ENCODE data around the gene SPI1.

The SPI1 gene

DNA sequence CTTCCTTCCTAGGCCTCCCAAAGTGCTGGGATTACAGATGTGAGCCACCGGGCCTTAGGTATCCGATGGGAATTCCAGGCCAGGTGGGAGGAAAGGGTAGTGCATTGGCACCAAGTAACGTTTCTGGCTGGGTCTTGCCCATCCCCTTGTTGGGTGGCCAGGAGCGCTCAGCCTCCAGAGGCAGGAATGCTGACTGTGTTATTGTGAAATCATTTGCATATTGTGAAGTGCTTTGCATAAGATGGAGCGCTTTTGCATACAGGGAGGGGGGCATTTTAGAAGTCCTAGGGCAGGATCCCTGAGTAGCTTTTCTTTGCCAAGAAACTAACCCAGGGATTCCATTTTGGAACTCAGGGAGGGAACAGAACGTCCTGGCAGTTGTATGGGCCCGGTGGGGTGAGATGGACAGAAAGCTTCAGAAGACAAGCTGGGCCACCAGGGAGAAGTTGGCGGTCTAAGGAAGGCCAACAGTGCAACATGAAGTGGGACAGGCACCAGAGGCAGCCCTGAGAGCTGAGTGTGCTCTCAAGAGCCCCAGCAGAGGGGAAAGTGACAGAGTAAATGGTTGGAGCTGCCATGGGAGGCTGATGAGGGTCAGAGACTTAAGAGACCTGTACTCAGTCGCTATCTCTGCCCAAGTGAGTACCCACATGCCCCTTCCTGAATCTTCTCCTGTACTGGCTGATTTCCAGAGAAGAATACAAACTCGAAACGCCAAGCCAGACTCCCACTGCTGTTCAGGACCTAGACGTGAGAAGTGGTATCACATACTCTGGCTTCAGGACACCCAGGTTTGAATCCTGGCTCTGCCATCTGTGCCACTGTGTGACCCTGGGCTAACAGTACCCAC lies 28.8 kb upstream of the SPI1 start:
- peak; percentile 24 for DNase-seq

DNA sequence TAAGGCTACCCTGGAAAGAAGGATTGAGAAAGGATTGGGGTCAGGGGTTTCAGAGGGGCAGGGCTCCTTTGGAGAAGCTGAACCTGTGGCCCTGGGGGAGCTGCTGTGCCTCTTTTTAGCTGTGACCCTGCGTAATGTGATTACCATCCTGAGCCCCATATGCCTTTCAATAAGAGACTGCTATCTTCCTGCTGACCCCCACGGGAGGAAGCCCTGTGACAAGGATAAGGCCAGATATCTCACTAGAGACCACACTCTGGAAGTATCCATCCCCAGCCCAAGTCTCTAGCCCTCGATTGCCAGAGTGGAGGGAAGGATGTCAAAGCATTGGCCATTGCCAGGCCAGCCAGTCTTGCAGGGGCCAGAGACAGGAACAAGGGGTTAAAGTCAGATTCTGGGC lies 25.2 kb upstream of the SPI1 start:
- no peak for DNase-seq

DNA sequence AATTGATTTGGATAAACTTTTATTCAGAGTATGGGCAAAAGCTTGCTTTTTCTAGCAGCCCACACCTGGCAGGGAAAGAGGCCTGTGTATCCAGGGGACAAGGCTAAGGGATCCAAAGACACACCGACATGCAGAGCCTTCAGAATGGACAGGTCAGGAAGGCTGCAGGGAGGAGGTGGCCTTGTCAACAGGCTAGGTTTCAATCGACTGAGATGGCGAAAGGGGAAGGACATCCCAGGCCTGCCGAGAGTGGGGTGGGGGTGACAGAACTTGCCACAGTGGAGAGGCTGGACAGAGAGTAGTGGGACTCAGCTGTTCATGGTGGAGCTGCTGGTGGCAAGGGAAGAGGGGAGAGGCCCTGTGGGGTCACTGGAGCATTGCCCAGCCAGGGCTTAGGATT lies 24.8 kb upstream of the SPI1 start:
- DNase-seq = no peak

DNA sequence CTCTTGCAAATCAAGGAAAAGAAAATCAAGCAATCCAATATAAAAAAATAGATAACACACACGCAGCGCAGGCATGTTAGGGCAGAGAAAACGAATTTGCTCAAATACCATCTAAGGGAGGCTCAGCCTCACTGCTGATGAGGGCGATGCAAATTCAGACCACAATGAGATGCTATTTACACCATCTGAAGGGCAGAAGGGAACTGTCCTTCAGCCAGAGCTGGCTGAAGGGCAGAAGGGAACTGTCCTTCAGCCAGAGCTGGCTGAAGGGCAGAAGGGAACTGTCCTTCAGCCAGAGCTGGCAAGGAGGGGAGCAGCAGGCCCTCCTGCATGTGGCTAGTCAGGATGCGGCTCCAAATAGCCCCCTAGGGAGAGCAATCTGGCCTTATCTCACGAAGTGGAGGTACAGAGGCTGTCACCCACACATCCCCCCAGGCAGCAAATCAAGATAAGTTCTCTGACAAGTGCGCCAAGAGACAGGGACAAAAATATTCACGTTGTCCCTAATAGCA lies 22.5 kb upstream of the SPI1 start:
- no peak for DNase-seq

DNA sequence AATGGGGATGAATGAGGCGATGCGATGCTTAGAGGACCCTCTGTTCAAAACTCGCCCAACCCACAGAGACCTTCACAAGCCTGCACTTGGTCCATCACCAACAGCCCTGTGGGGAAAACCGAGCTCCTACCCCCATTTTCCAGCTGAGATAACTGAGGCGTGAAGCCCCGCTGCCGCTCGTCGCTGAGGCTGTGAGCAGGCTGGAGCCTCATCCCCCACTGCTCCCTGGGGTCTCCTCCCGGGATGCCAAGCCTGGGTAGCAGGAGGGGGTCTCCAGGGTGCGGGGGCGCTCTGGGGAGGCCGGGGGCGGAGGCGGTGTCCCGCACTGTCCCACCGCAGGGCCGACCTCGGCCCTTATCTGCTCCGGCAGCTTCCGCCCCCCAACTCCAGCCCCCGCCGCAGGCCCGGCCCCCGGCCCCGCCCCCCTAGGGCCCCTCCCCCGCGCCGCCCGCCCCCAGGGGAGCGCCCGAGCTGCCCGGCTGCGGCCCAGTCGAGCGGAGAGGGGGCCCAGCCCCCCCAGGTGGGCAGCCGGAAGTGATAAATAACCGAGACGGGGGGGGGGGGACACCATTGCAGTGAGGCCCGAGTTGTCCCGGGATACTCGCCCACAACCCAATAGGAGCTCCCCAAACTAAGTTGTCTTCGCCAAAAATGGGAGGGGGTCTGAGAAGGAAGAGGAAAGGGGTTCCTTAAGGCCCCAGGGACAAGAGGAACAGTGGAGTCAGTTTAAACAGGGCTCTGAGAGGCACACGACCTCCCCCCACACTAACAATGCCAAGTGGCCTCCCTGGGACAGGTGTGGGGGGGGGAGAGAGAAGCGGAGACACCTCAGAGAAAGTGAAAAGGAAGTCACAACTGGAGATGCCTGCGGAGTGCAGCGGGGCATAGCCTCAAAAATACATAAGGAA lies 21.8 kb upstream of the SPI1 start:
- DNase-seq = peak; percentile 14

DNA sequence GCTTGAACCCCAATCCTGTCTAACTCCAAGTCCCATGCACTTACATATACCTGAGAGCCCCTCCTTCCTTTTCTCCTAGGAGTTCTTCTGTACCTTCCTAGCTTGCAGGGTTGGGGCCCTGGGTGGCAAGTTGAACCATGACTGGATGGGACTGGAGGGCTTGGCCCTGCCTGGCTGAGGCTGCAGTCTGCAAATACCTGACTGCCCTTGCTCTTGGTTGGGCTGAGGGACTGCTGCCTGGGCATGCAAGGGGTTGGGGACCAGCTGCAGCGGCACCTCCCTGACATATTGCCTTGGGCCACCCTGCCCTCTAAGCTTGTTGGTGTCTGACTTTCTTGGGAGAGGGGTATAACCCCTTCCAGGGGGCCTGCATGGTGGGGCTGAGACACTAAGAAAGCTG lies 20.2 kb upstream of the SPI1 start:
- DNase-seq = no peak

DNA sequence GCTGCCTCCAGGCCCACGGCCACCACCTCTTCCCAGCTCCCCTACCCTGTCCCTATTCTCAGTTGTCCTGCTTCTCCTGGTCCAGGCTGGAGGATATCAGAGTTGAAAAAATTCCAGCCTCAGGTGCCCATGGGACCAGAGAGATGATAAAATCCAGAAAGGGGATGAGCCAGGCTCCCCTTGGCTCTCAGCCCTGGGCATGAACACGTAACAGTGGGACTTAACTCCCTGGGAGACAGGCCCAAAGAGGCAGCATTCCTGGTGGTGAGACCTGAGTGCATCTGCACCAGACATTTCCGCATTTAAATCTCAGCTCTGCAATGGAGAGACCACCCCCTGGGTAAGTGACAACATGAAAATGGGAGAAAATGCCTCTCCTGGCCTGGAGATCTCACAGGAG lies 19.7 kb upstream of the SPI1 start:
- no peak for DNase-seq

DNA sequence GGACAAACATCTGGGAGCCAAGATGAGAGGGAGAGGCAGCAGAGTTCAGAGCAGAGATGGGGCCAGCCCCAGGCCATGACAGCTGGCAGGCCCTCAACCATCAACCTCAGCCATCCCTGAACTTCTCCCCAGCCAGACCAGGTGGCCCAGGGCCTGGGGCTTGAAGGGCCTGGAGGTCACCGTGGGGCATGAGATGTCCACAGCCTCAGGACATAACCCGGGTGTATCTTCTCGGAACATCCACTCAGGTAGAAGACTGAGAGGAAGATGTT lies 17.6 kb upstream of the SPI1 start:
- no peak for DNase-seq

DNA sequence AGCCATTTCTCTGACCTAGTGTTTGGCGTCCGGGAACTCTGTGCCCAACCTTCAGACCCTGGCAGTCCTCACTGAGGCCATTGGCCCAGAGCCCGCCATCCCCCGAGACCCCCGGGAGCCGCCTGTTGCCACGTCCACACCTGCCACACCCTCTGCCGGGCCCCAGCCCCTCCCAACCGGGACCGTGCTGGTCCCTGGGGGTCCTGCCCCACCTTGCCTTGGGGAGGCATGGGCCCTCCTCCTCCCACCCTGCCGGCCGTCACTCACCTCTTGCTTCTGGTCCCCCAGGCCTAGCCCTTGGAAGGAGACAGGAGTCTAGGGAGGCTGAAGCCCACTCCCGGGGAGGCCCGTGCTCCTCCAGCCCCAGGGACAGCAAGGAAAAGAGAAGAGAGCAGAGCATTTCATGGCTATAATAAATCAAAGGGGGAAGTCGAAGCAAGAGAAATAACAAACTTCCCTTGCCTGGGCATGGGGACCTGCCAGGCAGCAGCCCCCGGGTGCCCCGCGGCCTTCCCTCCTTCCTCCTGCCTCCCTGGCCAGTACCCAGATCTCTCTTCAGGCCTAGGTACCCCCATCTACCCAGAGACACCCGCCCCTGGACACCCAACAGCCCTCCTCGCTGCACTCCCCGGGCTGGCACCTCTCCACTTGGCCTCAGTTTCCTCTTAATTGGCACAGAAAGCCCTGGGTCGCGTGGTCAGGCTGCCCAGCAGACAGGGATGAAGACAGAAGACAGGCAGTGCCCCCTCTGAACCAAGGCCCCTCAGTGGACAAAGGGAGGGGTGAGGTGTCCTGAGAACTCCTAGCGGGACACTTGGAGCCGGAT lies 17.1 kb upstream of the SPI1 start:
- DNase-seq = no peak

DNA sequence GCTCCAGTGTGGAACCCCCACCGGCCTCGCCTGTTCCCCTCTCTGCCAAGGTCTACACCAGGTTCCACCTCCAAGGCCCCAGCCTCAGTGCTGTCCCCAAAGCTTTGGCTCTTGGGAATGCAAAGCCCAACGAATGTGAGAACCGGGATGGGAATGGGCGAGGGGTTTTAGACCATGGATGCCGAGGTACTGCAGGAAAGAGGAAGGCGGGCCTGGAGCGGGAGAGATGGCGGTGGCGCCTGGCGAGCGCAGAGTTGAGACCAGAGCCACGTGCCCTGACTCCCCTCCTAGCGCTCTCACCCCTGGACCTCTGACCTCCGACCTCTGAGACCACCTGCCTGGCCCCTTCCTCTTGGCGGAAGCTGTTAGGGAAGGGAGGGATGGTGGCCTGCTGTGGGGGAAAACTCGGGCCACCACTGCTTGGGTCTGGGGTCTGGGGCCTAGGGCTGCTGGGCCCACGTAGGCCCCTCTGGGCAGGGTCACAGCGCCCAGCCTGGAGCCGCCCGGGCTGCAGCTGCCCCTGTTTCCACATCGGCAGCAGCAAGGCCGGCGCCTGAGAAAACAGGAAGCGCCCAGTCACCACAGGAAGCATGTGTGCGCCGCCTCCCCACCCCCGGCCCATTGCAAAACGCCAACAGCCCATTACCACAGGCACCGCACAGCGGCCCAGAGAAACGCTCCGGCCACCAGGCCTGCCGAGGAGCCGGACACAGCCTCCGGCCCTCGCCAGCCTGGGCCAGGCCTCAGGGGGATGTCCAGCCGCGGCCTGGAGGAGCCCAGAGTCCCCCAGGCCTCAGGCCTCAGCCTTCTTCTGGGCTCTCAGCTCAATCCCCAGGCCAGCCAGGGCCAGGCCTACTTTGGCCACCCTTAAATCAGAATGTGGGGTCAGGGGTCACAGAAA lies 16.2 kb upstream of the SPI1 start:
- peak; percentile 30 for DNase-seq

DNA sequence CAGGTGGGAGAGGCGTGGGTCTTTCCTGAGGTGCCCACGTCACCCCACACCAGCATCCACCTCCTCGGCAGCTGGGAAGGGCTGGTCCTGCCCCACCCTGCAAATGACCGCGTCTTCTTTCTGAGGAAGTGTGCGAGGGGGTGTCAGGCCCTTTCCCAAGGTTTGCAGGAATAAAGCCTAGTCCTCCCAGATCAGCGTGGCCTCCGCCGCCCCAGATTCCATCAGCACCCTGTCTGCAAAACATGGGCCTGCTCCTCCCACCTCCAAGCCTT lies 15.6 kb upstream of the SPI1 start:
- DNase-seq = no peak

DNA sequence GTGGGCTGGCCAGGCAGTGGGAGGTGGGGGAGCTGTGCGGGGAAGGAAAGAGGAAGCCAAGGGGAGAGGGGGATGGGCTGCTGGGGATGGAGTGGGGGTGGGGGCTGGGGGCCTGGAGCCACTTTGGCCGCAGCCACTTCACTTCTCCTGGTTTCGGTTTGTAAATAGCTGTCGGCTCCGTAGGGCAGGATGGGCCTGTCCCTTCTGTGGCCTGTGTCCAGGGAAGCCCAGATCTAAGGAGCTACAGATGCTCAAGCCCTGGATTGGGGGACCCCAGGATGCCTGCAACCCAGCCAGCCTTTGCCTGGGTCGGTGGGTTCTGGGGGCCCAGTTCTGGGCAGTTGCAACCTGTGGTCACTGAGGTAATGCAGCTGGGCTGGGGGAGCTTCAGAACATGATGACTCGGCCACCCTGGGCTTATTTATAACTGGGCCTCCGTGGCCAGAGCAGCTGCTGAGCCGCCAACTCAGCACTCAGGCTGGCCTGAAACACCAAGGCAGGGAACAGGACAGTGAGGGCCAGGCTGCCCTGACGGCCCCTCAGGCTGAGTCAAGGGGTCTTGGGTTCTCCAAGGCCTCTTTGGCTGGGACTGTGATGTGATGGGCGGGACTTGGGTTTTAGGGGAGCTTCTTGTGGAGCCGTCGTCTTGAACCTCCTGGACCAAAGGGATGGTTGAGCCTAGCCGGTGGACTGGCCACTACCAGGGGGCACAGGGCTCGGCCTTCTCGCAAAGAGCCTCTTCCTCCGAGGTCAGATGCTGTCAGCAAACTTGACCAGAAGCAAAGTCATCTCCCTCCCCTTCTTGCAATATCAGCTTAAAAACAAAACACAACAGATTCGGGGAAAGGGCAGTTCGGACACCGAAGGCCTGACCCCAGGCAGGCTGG lies 15.1 kb upstream of the SPI1 start:
- no peak for DNase-seq

DNA sequence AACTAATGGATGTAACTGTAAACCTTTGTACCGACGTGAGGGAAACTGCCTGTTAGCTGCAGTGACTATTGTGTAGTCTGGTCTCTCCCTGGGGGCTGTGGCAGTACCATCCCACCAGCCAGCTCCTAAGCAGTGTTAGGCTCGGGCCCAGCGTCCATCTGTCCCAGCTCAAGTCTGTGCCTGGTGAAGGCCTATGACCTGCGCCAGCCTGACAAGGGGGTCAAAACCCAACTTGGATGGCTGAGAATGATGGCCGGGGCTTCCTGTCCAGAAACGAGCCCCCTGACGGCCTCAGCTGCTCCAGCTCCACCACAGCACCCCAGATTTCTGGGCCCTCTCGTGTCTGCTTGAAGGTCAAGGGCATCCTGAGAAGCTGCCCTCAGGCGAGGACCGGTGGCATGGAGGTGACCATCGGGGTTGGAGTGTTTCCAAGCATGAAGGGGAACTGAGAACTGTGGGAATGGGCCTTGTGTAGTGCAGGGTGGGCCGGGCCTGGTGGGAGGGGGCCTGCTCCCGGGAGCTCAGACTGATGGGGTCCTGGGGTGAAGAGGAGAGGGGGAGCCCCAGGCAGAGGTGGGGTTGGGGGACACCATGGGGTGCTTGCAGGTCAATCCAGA lies 14.3 kb upstream of the SPI1 start:
- DNase-seq = no peak

DNA sequence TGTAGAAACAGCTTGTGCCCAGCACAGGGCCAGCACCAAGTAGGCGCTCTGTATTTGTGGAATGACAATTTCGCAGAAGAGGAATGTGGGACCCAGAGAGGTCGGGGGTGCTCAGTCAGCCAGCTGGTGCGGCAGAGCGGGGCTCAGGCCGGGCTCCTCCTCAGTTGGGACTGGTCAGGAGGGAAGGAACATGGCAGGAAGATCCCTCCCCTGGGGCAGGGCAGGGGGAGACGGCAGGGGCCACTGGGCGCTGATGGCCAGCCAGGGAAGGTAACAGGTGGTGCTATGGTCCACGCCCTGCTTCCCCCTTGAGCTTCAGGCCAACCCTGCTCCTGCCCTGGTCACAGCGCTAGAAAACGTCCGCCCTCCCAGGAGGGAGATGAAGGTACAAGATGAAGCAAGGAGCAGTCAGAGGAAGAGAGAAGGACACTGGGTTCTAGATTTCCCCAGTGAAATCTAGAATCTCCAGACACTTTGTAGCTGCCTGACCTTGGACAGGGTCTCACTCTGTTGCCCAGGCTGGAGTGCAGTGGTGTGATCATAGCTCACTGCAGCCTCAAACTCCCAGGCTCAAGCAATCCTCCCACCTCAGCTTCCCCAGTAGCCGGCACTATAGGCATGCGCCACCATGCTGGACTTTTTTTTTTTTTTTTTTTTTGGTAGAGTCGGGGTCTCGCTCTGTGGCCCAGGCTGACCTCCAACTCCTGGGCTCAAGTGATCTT lies 13.5 kb upstream of the SPI1 start:
- no peak for DNase-seq

DNA sequence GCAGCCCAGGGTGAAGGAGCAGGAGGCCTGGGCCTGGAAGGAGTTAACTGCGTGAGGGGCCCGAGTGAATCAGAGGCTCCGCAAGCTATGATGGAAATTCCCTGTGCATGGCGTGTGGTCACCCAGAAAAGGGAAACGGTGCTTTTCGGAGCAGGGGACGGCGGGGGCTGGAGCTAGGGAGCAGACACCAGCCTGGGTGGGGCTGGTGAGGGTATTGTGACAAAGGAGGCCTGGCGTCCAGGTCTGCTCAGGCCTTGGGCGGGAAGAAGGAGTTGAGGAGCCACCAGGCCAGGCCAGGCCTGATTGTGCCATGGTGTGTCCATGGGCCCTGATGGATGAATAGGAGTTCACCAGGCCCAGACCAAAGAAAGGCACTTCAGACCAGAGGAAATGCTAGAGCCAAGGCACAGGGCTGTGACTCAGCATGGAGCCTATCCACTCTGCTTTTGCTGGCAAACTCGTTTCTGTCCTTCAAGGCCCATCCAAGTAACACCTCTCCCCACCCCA lies 12.8 kb upstream of the SPI1 start:
- DNase-seq = no peak

DNA sequence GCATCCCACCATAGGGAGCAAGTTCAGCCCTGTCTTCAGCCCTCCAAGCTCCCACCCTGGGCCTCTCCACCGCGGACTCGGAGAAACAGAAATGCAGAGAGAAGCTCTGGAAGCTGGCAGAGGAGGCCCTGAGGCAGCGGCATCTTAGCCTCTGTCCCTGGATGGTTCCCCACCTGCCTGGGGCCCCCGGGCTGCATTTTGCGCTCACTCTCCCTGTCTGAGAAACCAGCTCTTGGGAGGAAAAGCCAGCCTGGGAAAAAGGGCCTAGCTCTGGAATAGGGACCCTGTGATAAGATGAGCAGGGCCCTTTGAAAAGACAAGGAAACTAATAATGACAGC lies 12.0 kb upstream of the SPI1 start:
- no peak for DNase-seq

DNA sequence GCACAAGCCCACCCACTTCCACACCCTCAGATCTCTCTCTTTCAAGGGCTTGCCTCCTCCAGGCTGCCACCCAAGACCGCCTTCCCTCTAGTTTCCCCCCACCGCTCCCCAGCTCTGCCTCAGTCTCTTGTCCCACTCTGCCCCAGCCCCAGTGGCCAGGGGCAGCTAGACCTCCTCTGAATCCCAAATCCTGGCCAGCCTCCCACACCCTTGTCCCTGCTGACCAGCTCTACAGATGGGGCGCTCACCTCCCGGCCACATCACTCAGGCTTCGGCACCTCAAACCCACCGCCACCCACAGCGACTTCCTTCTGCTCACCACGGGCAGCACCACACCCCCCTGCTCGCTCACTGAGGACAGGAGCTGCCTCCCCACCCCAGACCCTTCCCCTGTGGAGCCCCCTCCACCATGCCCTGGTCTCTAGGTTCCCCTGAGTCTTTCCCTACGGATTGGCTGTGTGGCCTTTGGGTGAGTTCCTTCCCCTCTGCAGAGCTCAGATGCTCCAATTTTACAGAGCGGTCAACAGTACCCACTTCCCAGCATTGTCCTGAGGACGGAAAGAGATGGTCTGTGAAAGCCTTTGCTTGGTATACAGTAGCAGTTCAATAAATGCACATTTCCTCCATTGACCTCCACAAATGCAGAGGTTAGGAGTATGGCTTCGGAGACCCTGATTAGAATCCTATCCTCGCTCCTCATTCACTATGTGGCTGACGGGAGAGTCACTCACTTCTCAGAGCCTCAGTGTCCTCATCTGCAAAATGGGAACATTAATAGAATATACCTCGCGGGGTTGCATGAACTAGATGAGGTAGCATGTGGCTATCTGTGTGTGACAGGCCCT lies 11.5 kb upstream of the SPI1 start:
- DNase-seq = no peak

DNA sequence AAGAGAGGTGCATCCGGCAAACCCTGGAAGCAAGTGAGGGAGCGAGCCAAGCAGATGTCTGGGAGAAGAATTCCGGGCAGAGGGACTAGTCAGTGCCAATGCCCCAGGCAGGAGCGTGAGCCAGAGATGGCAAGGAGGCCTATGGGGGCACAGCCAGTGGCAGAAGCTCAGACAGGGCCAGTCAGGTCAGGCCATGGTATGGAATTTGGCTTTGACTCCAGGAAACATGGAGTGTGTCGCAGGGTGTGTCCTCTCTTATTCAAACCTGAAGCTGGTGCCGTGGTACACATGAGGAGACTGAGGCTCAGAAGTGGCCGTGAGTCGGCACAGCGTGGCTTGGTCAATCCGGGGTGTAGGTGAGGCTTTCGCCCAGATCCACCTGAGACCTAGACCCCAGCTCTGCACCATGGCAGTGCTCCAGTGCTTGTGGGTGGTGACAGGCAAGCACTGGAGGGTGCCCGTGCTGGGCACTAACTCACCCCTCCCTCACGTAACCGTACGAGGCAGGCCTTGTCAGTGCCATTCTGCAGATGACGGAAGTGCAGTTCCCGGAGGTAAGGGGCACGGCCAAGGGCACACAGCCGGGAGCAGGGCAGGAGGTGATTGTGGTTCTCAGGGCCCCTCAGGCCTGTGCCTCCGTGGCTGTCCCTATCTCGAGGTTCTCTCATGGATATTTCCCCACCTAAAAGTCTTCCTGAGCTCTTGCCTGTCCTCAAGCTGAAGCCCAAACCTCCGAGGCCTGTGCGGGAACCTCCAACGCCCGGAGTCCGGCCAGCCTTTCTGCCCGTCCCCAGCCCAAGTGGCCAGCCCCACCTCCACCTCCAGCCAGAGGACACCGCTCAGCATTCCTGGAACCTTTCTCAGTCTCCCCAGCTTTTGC lies 10.6 kb upstream of the SPI1 start:
- peak; percentile 37 for DNase-seq
